ENCODE results near the gene NUMA1.
A peak's percentile ranks its signal among the peaks of the same experiment; 100 is the strongest.

The NUMA1 gene

GRCh38 chr11:72067266-72067665 is 13.1 kb downstream of the NUMA1 start:
- Histone ChIP-seq H3K9me2 (replicated peaks; ENCODE audit: control insufficient read depth, low read length) (no peaks in the 10 kb centered on the region), H3K27ac (ENCODE audit: low read depth, low read length) (no peak overlapping the region), H3K4me2 (ENCODE audit: low read length) (no peak overlapping the region), H3K27me3 (ENCODE audit: control insufficient read depth, low read length) (no peaks in the 10 kb centered on the region), H3K79me2 (ENCODE audit: control insufficient read depth, low read length) (peaks cover 68% of the 10 kb centered on the region), H3K4me1 (ENCODE audit: control insufficient read depth, low read length) (peaks cover 38% of the 10 kb centered on the region), H4K20me1 (ENCODE audit: control insufficient read depth, insufficient read depth, low read depth, low read length) (peaks cover 9% of the 10 kb centered on the region; the same call in 1 of the 2 replicates), H3F3A (ENCODE audit: control insufficient read depth, insufficient read depth) (peaks cover 3% of the 10 kb centered on the region; the same call in 1 of the 2 replicates), H3K36me3 (ENCODE audit: control insufficient read depth, low read length) (peaks cover 52% of the 10 kb centered on the region), H3K4me3 (ENCODE audit: low read length) (no peak overlapping the region), H3K9me3 (ENCODE audit: control insufficient read depth, insufficient read depth, low read length) (no peaks in the 10 kb centered on the region)
- TF ChIP-seq CTCF (IDR thresholded peaks at IDR 0.05; ENCODE audit: low read depth, low read length, poor library complexity, severe bottlenecking), result no peak
- no peak for TF ChIP-seq EZH2phosphoT487 (IDR thresholded peaks at IDR 0.05; ENCODE audit: borderline replicate concordance, low read length)

- peaks cover 65% of the 10 kb centered on the region for H3K79me2 ChIP-seq (ENCODE audit: control insufficient read depth, low read length)
- H3K9me3 ChIP-seq (ENCODE audit: control insufficient read depth, insufficient read depth, low read length), result no peaks in the 10 kb centered on the region
- no peaks in the 10 kb centered on the region for H3K27me3 ChIP-seq (ENCODE audit: control insufficient read depth, low read length)
- peaks cover 50% of the 10 kb centered on the region for H3K36me3 ChIP-seq (ENCODE audit: control insufficient read depth, low read length)
- peaks cover 5% of the 10 kb centered on the region; the same call in 1 of the 2 replicates for H4K20me1 ChIP-seq (ENCODE audit: control insufficient read depth, insufficient read depth, low read depth, low read length)
- no peak overlapping the region for H3K27ac ChIP-seq (ENCODE audit: low read depth, low read length)
- H3K9me2 ChIP-seq (replicated peaks; ENCODE audit: control insufficient read depth, low read length), result no peaks in the 10 kb centered on the region
- peaks cover 38% of the 10 kb centered on the region for H3K4me1 ChIP-seq (ENCODE audit: control insufficient read depth, low read length)
- H3K4me2 ChIP-seq (ENCODE audit: low read length), result no peak overlapping the region
- H3F3A ChIP-seq (ENCODE audit: control insufficient read depth, insufficient read depth), result peaks cover 3% of the 10 kb centered on the region; the same call in 1 of the 2 replicates
- TF ChIP-seq CTCF (IDR thresholded peaks at IDR 0.05; ENCODE audit: low read depth, low read length, poor library complexity, severe bottlenecking), result no peak
- no peak for TF ChIP-seq EZH2phosphoT487 (IDR thresholded peaks at IDR 0.05; ENCODE audit: borderline replicate concordance, low read length)
- H3K4me3 ChIP-seq (ENCODE audit: low read length), result no peak overlapping the region
Measured at GRCh38 chr11:72066855-72067254, 13.5 kb downstream of the NUMA1 start.

- Histone ChIP-seq H3K27ac (ENCODE audit: low read depth, low read length) (no peak overlapping the region; the same call in 1 of the 2 replicates), H3K27me3 (ENCODE audit: control insufficient read depth, low read length) (no peaks in the 10 kb centered on the region), H3K9me3 (ENCODE audit: control insufficient read depth, insufficient read depth, low read length) (no peaks in the 10 kb centered on the region), H3K4me2 (ENCODE audit: low read length) (peak overlapping the region; percentile 35), H3K36me3 (ENCODE audit: control insufficient read depth, low read length) (peaks cover 37% of the 10 kb centered on the region), H4K20me1 (ENCODE audit: control insufficient read depth, insufficient read depth, low read depth, low read length) (no peaks in the 10 kb centered on the region), H3K79me2 (ENCODE audit: control insufficient read depth, low read length) (peaks cover 49% of the 10 kb centered on the region), H3K9me2 (replicated peaks; ENCODE audit: control insufficient read depth, low read length) (no peaks in the 10 kb centered on the region), H3K4me3 (ENCODE audit: low read length) (no peak overlapping the region), H3K4me1 (ENCODE audit: control insufficient read depth, low read length) (peaks cover 14% of the 10 kb centered on the region), H3F3A (ENCODE audit: control insufficient read depth, insufficient read depth) (peaks cover 3% of the 10 kb centered on the region; the same call in 1 of the 2 replicates)
- no peak for TF ChIP-seq CTCF (IDR thresholded peaks at IDR 0.05; ENCODE audit: low read depth, low read length, poor library complexity, severe bottlenecking)
- no peak for TF ChIP-seq EZH2phosphoT487 (IDR thresholded peaks at IDR 0.05; ENCODE audit: borderline replicate concordance, low read length)
Measured at GRCh38 chr11:72061739-72062396, 18.5 kb downstream of the NUMA1 start.

Data from DOHH2 (cell line).